GM21576 (cell line): ENCODE results near the gene CWF19L1.
A peak's percentile ranks its signal among the peaks of the same experiment; 100 is the strongest.
"Not testable (repeated sequence)": the region's sequence is repeated elsewhere in the genome, so short reads cannot be mapped to it uniquely, and the experiment has no call there.

ENCODE experiments used
- ATAC-seq: cut with Tn5 transposase; IDR thresholded peaks from one replicate; pipeline ENCODE4 v1.9.1; 2021; ENCODE audit warnings: mild to moderate bottlenecking, moderate library complexity; ENCODE audit not compliant: unreplicated experiment

The CWF19L1 gene

GRCh38 chr10:100267239-100268104, at the start of gene CWF19L1:
TSS of gene CWF19L1 (minus strand) at chr10:100267638. CDS start at chr10:100267593, 45 bp downstream.
- ATAC-seq = peak; percentile 79

- no peak for ATAC-seq
Observed at GRCh38 chr10:100315615-100316014, 48.2 kb upstream of the CWF19L1 start.

GRCh38 chr10:100311298-100311697, 43.9 kb upstream of the CWF19L1 start:
- no peak for ATAC-seq

DNA sequence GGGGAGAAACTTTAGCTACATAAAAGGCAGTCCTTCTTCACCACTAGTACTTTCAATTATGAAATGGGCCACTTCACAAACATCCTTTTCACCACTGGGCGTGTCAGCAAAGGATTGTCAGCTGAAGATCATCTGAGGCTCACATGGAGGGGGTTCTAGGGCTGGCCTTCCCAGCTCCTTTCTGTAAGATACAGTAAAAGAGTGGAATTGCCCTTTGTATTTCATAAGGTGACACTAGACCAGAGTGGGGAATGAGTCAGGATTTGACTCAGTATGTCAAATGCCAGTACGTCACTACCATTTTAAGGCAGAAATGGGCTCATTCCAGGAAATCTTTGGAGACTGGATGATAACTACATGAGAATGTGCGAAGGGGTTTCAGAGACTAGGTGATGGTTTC, 40.2 kb upstream of the CWF19L1 start:
- ATAC-seq = no peak

- ATAC-seq = no peak
Observed at GRCh38 chr10:100306861-100307260, 39.4 kb upstream of the CWF19L1 start.

- ATAC-seq = no peak
Observed at GRCh38 chr10:100304414-100304813, 37.0 kb upstream of the CWF19L1 start.

GRCh38 chr10:100303724-100304319, 36.4 kb upstream of the CWF19L1 start:
- no peak for ATAC-seq

GRCh38 chr10:100301123-100301522, 33.7 kb upstream of the CWF19L1 start:
- not testable (repeated sequence) for ATAC-seq

DNA sequence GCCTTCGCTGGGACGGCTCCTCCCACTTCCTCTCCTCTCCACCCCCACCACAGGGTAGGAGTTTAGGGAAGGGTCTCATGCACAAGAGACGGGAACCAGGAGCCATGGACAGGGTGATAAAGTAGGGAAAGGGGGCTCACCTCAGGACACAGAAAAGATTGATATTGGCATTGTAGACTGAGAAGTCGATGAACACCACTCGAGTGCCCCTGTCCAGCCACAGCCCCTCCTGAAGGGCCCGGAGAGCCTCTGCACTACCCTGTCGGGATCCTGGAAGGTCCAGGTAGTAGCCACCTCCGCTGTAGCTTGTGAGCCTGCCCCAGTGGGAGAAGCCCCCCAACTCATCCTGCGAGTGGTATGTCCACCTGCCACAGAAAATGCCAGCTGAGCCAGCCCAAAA, 29.8 kb upstream of the CWF19L1 start:
- no peak for ATAC-seq

DNA sequence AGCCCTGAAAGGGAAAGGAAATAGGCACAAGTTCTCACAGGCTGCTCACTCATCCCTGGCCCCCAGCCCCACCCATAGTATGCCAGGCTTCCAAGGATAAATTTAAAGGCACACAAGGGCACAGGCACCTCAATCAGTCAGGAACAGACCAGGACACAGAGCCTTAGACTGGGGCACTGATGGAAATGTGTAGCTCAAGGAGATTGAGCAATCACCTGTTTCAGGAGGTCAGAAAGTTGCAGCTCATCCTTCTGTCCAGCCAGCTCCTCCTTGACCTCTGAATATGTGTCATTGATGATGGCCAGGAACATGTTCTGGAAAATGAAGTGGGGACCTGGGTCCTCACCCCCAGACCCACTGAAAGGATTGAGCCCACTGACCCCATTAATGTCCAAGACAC, 25.6 kb upstream of the CWF19L1 start:
- no peak for ATAC-seq

DNA sequence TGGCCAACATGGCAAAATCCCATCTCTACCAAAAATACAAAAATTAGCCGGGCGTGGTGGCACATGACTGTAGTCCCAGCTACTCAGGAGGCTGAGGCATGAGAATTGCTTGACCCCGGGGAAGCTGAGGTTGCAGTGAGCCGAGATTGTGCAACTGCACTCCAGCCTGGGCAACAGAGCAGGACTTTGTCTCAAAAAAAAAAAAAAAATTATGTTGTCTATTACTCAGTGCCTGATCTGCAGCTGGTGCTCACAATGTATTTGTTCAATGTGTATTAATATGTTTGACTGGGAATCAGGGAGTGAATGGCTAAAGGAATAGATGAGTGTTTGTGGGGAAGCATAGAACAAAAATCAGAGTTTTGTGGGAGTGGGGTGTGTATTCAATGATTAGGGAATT, 24.9 kb upstream of the CWF19L1 start:
- ATAC-seq = not testable (repeated sequence)

DNA sequence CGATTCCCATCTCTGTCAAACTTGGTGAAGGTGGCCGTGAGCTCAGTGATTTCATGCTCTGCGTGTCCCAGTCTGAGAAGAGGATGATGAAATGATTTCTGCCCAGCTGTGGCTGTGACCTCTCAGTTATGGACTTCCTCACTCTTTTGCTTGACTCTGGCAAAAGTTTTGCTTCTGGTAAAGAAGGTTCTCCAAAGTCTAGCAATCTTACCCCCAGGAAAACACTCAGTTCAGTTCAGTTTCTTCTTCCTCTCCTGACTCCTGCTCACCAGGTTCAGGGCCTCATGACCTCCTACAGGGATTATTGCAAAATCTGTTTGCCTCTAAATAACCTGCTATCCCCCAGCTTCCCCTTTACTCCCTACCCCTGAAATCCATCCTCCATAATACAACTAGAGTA, 23.9 kb upstream of the CWF19L1 start:
- no peak for ATAC-seq

GRCh38 chr10:100289641-100290040, 22.2 kb upstream of the CWF19L1 start:
- ATAC-seq = no peak

- ATAC-seq = no peak
Observed at GRCh38 chr10:100288196-100288595, 20.8 kb upstream of the CWF19L1 start.

GRCh38 chr10:100287756-100288155, 20.3 kb upstream of the CWF19L1 start:
- ATAC-seq = no peak

DNA sequence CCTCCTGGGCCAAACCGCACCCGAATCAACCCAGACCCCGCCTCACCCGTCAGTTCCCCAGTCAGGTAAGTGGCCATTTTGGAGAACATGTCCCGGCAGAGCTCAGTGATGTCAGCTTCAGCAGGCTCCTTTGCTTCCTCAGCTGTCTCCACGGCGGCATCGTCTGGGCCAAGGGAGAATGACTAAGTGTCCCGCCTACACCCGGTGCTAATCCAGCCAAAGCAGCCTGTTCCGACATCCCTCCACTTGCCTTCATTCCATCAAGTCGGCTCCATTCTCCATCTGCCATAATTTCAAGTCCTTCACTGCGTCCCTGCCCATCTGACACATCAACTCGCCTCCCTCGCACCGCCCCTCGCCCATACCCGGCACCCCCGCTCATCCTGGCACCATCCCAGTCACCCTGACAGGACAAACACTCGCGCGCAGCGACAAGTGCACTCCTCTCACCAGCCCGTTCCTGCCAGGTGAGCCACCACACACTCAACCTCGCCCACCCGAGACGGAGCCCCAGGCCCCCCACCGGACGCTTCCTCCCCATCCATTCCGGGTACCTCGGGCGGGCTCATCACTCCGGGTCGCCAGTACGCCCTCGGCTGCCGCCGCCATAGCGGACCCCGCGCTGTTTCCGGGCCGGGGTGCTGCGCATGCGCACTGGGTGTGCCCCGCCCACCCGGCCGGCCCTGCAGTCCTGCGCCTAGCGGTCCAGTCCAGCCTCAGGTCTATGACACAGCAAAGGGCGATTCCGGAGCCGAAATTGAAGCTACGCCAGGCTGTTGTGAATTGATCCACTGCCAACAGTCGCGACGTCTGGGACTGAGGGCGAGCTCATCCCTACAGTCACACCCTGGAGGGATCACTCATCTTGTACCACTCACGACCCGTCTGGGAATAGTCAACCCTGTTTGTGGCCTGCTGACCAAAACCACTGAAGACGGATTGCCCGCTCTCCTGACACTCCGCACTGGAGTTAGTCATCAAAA, 18.9 kb upstream of the CWF19L1 start, which contains the start of gene BLOC1S2:
Gene BLOC1S2, minus strand, starts transcription at position 630 of the 983 bp plus-strand sequence. Its CDS starts 21 bp downstream, at position 609.
- ATAC-seq = peak; percentile 86

GRCh38 chr10:100285326-100285725, 17.9 kb upstream of the CWF19L1 start:
- not testable (repeated sequence) for ATAC-seq

- no peak for ATAC-seq
Observed at GRCh38 chr10:100282907-100283306, 15.5 kb upstream of the CWF19L1 start.

DNA sequence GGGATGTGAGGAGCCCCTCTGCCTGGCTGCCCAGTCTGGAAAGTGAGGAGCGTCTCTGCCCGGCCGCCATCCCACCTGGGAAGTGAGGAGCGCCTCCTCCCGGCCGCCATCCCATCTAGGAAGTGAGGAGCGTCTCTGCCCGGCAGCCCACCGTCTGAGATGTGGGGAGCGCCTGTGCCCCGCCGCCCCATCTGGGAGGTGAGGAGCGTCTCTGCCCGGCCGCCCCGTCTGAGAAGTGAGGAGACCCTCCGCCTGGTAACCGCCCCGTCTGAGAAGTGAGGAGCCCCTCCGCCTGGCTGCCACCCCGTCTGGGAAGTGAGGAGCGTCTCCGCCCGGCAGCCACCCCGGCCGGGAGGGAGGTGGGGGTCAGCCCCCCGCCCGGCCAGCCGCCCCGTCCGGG, 9.5 kb upstream of the CWF19L1 start:
- not testable (repeated sequence) for ATAC-seq

GRCh38 chr10:100265821-100266485, 1.5 kb downstream of the CWF19L1 start:
- ATAC-seq = no peak
